ENCODE results near the gene BCL2L12. TPM values are rescaled to one million over a fixed set of nuclear protein-coding genes. Genes with fewer than 3 reads are reported as not detected.
A peak's percentile ranks its signal among the peaks of the same experiment; 100 is the strongest.
"Not testable (repeated sequence)": the region's sequence is repeated elsewhere in the genome, so short reads cannot be mapped to it uniquely, and the experiment has no call there.

The BCL2L12 gene
- total RNA-seq, 2 experiments from 2014 or later, result 70.5 to 75.6 TPM

DNA sequence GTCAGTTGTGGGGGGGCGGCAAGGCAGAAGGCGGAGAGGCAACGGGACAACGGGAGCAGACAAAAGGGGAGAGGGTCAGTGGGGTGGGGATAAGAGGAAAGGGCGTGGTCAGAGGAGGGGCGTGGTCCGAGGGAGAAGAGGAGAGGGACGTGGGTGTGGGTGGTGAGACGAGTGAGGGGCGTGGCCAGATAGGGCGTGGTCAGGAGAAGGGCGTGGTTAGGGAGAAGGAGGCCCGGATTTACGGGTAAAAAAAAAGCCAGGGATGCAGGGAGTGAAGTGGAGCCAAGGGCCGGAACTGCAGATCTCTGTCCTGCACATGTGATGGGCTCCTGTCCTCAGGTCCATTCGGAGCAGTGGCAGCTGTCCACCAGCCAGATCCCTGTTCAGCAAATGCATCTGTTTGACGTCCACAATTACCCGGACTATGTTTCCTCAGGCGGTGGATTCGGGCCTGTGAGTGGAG lies 46.7 kb downstream of the BCL2L12 start:
- Mint-ChIP-seq H3K4me3 (no peak overlapping the region), H3K27me3 (ENCODE audit: low read depth) (no peaks in the 10 kb centered on the region), H3K4me1 (ENCODE audit: low read depth) (peaks cover 6% of the 10 kb centered on the region), H3K9me3 (no peaks in the 10 kb centered on the region), H3K36me3 (ENCODE audit: low read depth) (no peaks in the 10 kb centered on the region), H3K27ac (no peak overlapping the region)
- intact Hi-C loops (cut with micrococcal nuclease), result no loop called here
- CTCF ChIA-PET, result no interaction called here
- DNase-seq, result no peak

DNA sequence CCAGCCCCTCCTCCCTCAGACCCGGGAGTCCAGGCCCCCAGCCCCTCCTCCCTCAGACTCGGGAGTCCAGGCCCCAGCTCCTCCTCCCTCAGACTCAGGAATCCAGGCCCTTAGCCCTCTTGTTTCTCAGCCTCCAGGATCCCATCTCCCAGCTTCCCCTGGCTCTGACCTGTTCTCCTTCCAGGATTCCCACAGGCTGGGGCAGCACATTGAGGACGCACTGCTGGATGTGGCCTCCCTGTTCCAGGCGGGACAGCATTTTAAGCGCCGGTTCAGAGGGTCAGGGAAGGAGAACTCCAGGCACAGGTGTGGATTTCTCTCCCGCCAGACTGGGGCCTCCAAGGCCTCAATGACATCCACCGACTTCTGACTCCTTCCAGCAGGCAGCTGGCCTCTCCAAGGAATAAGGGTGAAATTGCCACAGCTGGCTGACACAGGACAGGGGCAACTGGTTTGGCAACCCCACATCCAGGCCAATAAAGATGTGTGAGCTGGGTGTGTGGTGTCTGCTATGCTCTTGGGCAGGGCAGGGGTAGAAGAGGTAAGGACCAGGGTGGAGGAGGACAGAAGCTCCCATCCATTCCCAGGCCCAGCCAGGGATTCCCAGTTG lies 47.6 kb downstream of the BCL2L12 start:
- H3K4me1 Mint-ChIP-seq (ENCODE audit: low read depth), result peaks cover 12% of the 10 kb centered on the region
- DNase-seq, result no peak
- H3K9me3 Mint-ChIP-seq, result no peaks in the 10 kb centered on the region
- no peak overlapping the region for H3K27ac Mint-ChIP-seq
- no peak overlapping the region for H3K4me3 Mint-ChIP-seq
- H3K36me3 Mint-ChIP-seq (ENCODE audit: low read depth), result no peaks in the 10 kb centered on the region
- CTCF ChIA-PET, result interaction anchor here (1.1 kb wide), 1 partner anchor 17 kb away, joined by 4 read pairs; no protein-coding TSS in a partner anchor
- intact Hi-C loops (cut with micrococcal nuclease), result no loop called here
- H3K27me3 Mint-ChIP-seq (ENCODE audit: low read depth), result no peaks in the 10 kb centered on the region

DNA sequence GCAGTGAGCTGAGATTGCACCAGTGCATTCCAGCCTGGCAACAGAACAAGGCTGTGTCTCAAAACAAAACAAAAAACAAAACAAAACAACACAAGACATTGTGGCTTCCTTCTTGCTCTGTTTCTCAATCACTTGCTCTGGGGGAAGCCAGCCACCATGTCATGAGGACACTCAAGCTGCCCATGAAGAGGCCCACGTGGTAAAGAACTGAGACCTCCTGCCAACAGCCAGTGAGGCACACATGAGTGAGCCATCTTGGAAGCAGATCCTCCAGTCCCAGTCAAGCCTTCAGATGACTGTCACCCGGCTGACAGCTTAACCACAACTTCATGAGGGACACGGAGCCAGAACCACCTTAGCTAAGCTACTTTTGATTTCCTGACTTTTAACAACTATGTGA lies 50.4 kb downstream of the BCL2L12 start:
- Mint-ChIP-seq H3K36me3 (ENCODE audit: low read depth) (no peaks in the 10 kb centered on the region), H3K9me3 (no peaks in the 10 kb centered on the region), H3K4me3 (no peak overlapping the region), H3K4me1 (ENCODE audit: low read depth) (peaks cover 14% of the 10 kb centered on the region), H3K27ac (no peak overlapping the region), H3K27me3 (ENCODE audit: low read depth) (no peaks in the 10 kb centered on the region)
- intact Hi-C loops (cut with micrococcal nuclease), result loop anchor here (2.0 to 5.0 kb wide), 2 partner anchors 151 to 267 kb away; partner anchors contain the start of gene PNKP
- CTCF ChIA-PET, result interaction anchor here (0.7 to 2.1 kb wide), 6 partner anchors 12 to 1345 kb away, joined by 3 to 10 read pairs (median 6); no protein-coding TSS in a partner anchor
- peak; percentile 9 for DNase-seq

DNA sequence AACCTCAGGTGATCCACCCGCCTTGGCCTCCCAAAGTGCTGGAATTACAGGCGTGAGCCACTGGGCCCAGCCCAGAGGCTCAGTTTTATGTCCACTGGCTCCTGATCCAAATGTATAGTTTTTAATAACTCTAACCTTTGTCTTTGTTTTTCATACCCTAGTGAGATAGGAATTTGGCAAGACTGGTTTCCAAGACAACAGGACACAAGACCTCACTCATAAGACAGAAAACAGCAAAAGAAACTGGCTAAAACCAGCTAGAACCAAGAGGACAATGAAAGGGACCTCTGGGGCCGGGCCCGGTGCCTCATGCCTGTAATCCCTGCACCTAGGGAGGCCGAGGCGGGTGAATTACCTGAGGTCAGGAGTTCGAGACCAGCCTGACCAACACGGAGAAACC lies 52.8 kb downstream of the BCL2L12 start:
- Mint-ChIP-seq H3K4me1 (ENCODE audit: low read depth) (peaks cover 16% of the 10 kb centered on the region), H3K9me3 (no peaks in the 10 kb centered on the region), H3K27ac (no peak overlapping the region), H3K4me3 (peak overlapping the region; percentile 46), H3K27me3 (ENCODE audit: low read depth) (no peaks in the 10 kb centered on the region), H3K36me3 (ENCODE audit: low read depth) (peaks cover 3% of the 10 kb centered on the region)
- intact Hi-C loops (cut with micrococcal nuclease), result loop anchor here (5.0 kb wide), 1 partner anchor 149 kb away; the partner anchor contains the start of gene PNKP
- CTCF ChIA-PET, result interaction anchor here (0.5 to 1.7 kb wide), 5 partner anchors 12 to 333 kb away, joined by 3 to 6 read pairs (median 4); no protein-coding TSS in a partner anchor
- DNase-seq, result no peak

DNA sequence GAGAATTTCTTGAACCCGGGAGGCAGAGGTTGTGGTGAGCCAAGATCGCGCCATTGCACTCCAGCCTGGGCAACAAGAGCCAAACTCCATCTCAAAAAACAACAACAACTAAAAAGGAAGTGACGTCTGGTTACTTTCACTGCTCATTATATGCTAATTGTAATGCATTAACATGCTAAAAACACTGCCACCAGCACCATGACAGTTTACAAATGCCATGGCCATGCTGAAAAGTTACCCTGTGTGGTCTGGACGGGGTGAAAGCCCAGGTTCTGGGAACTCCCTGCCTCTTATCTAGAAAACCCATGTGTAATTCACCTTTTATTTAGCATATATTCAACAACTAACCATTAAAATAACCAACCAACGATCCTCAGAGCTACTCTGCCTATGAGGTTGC lies 53.3 kb downstream of the BCL2L12 start:
- intact Hi-C loops (cut with micrococcal nuclease), result loop anchor here (5.0 kb wide), 1 partner anchor 148 kb away; the partner anchor contains the start of gene PNKP
- DNase-seq, result no peak
- Mint-ChIP-seq H3K4me1 (ENCODE audit: low read depth) (peaks cover 16% of the 10 kb centered on the region), H3K27me3 (ENCODE audit: low read depth) (no peaks in the 10 kb centered on the region), H3K4me3 (no peak overlapping the region), H3K36me3 (ENCODE audit: low read depth) (peaks cover 3% of the 10 kb centered on the region), H3K27ac (no peak overlapping the region), H3K9me3 (no peaks in the 10 kb centered on the region)
- CTCF ChIA-PET, result no interaction called here

DNA sequence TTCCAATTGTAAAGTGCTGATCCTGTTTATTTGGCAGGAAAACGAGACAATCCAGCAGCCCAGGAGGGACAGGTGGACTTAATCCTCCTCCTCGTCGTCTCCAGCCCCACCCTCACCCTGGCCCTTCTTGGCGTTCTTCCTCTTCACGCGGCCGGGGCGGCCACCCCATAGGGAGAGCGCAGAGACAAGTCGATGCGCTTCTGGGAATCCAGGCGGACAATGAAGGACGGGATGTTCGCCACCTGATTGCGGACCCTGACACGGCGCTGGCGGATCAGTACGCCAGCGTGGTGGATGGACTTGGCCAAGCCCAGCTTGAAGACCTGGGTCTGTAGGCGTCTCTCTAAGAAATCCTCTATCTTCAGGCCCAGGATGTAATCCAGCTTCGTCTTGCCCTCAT lies 53.7 kb downstream of the BCL2L12 start:
- H3K4me3 Mint-ChIP-seq, result not testable (repeated sequence)

More for the DNA sequence above, 53.7 kb downstream of the BCL2L12 start:
- CTCF ChIA-PET; H3K9me3 Mint-ChIP-seq; H3K27me3 Mint-ChIP-seq (ENCODE audit: low read depth); H3K36me3 Mint-ChIP-seq (ENCODE audit: low read depth); DNase-seq; H3K27ac Mint-ChIP-seq: not testable (repeated sequence)
- peaks cover 16% of the 10 kb centered on the region for H3K4me1 Mint-ChIP-seq (ENCODE audit: low read depth)
- intact Hi-C loops (cut with micrococcal nuclease), result loop anchor here (5.0 kb wide), 1 partner anchor 148 kb away; the partner anchor contains the start of gene PNKP

Small RNAs within 50 kb of the gene (microRNA-seq; reads per million reads assigned to microRNA genes)
- 2.7 reads per million for gene MIR5088 (ENCODE audit: borderline microRNAs expressed, borderline replicate concordance)

Other genes with a start within 250 kb of the BCL2L12 start
- gene PTH2, start 242.5 kb upstream of the BCL2L12 start, total RNA-seq, result not detected
- not detected for gene GFY, start 240.5 kb upstream of the BCL2L12 start, total RNA-seq
- under 1 TPM; 0.12 TPM for gene SLC17A7, start 224.4 kb upstream of the BCL2L12 start, total RNA-seq
- 10 to 100 TPM; 80.7 to 84.4 TPM for gene PIH1D1, start 214.1 kb upstream of the BCL2L12 start, total RNA-seq
- gene ALDH16A1, start 212.7 kb upstream of the BCL2L12 start, total RNA-seq, result 10 to 100 TPM; 43.4 to 46.8 TPM
- 10 to 100 TPM; 23.9 to 28.4 TPM for gene FLT3LG, start 191.7 kb upstream of the BCL2L12 start, total RNA-seq
- 1,000 to 10,000 TPM; 4,441 to 4,607 TPM for gene RPL13A, start 178.3 kb upstream of the BCL2L12 start, total RNA-seq
- 1,000 to 10,000 TPM; 3,906 to 3,945 TPM for gene RPS11, start 169.5 kb upstream of the BCL2L12 start, total RNA-seq
- gene FCGRT, start 153.3 kb upstream of the BCL2L12 start, total RNA-seq, result 10 to 100 TPM; 15.7 to 17.1 TPM
- 1 to 10 TPM; 6.7 to 7.2 TPM for gene RCN3, start 137.9 kb upstream of the BCL2L12 start, total RNA-seq
- gene NOSIP, start 85.4 kb upstream of the BCL2L12 start, total RNA-seq, result 10 to 100 TPM; 76.4 to 77.4 TPM
- under 1 TPM; 0.52 TPM for gene PRRG2, start 84.6 kb upstream of the BCL2L12 start, total RNA-seq
- 10 to 100 TPM; 16.4 to 16.9 TPM for gene PRR12, start 74.8 kb upstream of the BCL2L12 start, total RNA-seq
- 1 to 10 TPM; 7.2 to 7.8 TPM for gene RRAS, start 25.8 kb upstream of the BCL2L12 start, total RNA-seq
- 10 to 100 TPM; 39.9 to 41.9 TPM for gene SCAF1, start 23.7 kb upstream of the BCL2L12 start, total RNA-seq
- gene IRF3, start 76 bp upstream of the BCL2L12 start, total RNA-seq, result 10 to 100 TPM; 85.2 to 97.8 TPM
- 100 to 1,000 TPM; 380 to 394 TPM for gene PRMT1, start 11.3 kb downstream of the BCL2L12 start, total RNA-seq
- 1 to 10 TPM; 1.4 to 1.8 TPM for gene ADM5, start 23.7 kb downstream of the BCL2L12 start, total RNA-seq
- under 1 TPM; 0.32 to 0.48 TPM for gene CPT1C, start 25.2 kb downstream of the BCL2L12 start, total RNA-seq
- under 1 TPM; 0.57 to 0.72 TPM for gene TSKS, start 97.4 kb downstream of the BCL2L12 start, total RNA-seq
- gene AP2A1, start 101.1 kb downstream of the BCL2L12 start, total RNA-seq, result 10 to 100 TPM; 87.7 to 88.3 TPM
- gene FUZ, start 147.4 kb downstream of the BCL2L12 start, total RNA-seq, result 10 to 100 TPM; 14.5 to 14.9 TPM
- 10 to 100 TPM; 32.4 to 39.2 TPM for gene MED25, start 152.4 kb downstream of the BCL2L12 start, total RNA-seq
- 10 to 100 TPM; 66.0 to 68.0 TPM for gene PTOV1, start 185.2 kb downstream of the BCL2L12 start, total RNA-seq
- gene PNKP, start 201.6 kb downstream of the BCL2L12 start, total RNA-seq, result 10 to 100 TPM; 64.4 to 65.9 TPM
- 10 to 100 TPM; 13.3 to 14.2 TPM for gene AKT1S1, start 211.4 kb downstream of the BCL2L12 start, total RNA-seq
- 10 to 100 TPM; 29.8 to 32.4 TPM for gene TBC1D17, start 211.8 kb downstream of the BCL2L12 start, total RNA-seq
- 1 to 10 TPM; 7.2 to 7.5 TPM for gene IL4I1, start 231.0 kb downstream of the BCL2L12 start, total RNA-seq